ENCODE results near the gene OR51I2.

- TF ChIP-seq CTCF (IDR thresholded peaks at IDR 0.05; ENCODE audit: low read depth, low read length, poor library complexity, severe bottlenecking) (no peak), EZH2phosphoT487 (IDR thresholded peaks at IDR 0.05; ENCODE audit: borderline replicate concordance, low read length) (no peak)
Observed at GRCh38 chr11:5504403-5504921, 55.3 kb downstream of the OR51I2 start.

Measured in DOHH2 (cell line).